Lower leg skin (tissue), 4 donors: ENCODE measurements around the gene STARD10. TPM values are rescaled to one million over a fixed set of nuclear protein-coding genes. Genes with fewer than 3 reads are reported as not detected.

Experiments
- DNase-seq, 2 donors: peaks; one replicate each; pipeline ENCODE4 v3.0.0-alpha.2; 2019; ENCODE audit warnings: low spot score in 2 of 2
- H3K4me3 ChIP-seq: fragments of 200-600 bp; sonication (generic); 2 replicates; pipeline ENCODE4 v1.5.1; 2017; ENCODE audit warnings: mild to moderate bottlenecking, low read depth; ENCODE audit not compliant: poor library complexity, severe bottlenecking
- CTCF ChIP-seq, 3 donors: fragments of 450-650 bp; IDR thresholded peaks; one replicate each; pipeline ENCODE4 v1.5.1; 2016; ENCODE audit warnings: antibody characterized with exemption in 3 of 3, mild to moderate bottlenecking in 3 of 3, moderate library complexity in 2 of 3
- POLR2A ChIP-seq, 2 donors: fragments of 450-650 bp; IDR thresholded peaks; one replicate each; pipeline ENCODE4 v1.6.1; 2016 to 2017; ENCODE audit warnings: antibody characterized with exemption in 2 of 2, mild to moderate bottlenecking in 1 of 2, moderate library complexity in 1 of 2
- WGBS, 2 donors: methylation state at CpG; one replicate each; pipeline ENCODE4 v1.1.5; 2018; 5-methylcytosine and 5-hydroxymethylcytosine counted together
- intact Hi-C: fragments of 100-400 bp; cut with DNase I; formaldehyde crosslinking; loops from one replicate; pipeline ENCODE4 v1.15.0; 2023; ENCODE audit warnings: low total_unique reads
- total RNA-seq, 4 donors: library from RNA; depleted of rRNA; stranded (reverse); fragments of >200 nt; gene quantifications; one replicate each; pipeline ENCODE4 v1.1.0, GENCODE V29; 2016

Gene STARD10
- total RNA-seq, 4 donors from 2014 or later: 90.3 to 119 (median 110) TPM

GRCh38 chr11:72750086-72750485 lies 43.8 kb downstream of the STARD10 start:
- no peak for TF ChIP-seq CTCF (IDR thresholded peaks at IDR 0.05)
- TF ChIP-seq POLR2A (IDR thresholded peaks at IDR 0.05): no peak
- no peak overlapping the region for H3K4me3 ChIP-seq
- WGBS, 2 donors: 84 to 89% methylated on average over 9 of the region's 9 CpGs
- no peak for DNase-seq
- intact Hi-C loops: no loop called here

- intact Hi-C loops: no loop called here
- 96 to 100% methylated on average over 6 of the region's 6 CpGs for WGBS, 2 donors
- no peak overlapping the region for H3K4me3 ChIP-seq
- no peak for DNase-seq
- no peak for TF ChIP-seq POLR2A (IDR thresholded peaks at IDR 0.05)
- no peak for TF ChIP-seq CTCF (IDR thresholded peaks at IDR 0.05)
These were observed 46.5 kb downstream of the STARD10 start for GRCh38 chr11:72747289-72747855.

- intact Hi-C loops: no loop called here
- no peak for DNase-seq
- WGBS, 2 donors: 73 to 91% methylated on average over 2 to 3 of the region's 3 CpGs
- TF ChIP-seq CTCF (IDR thresholded peaks at IDR 0.05): no peak
- TF ChIP-seq POLR2A (IDR thresholded peaks at IDR 0.05): no peak
- H3K4me3 ChIP-seq: no peak overlapping the region
These were observed 47.0 kb downstream of the STARD10 start for GRCh38 chr11:72746821-72747220.

GRCh38 chr11:72745925-72746550 lies 47.8 kb downstream of the STARD10 start:
- DNase-seq: no peak
- 69 to 81% methylated on average over 9 to 11 of the region's 11 CpGs for WGBS, 2 donors
- H3K4me3 ChIP-seq: no peak overlapping the region
- TF ChIP-seq CTCF (IDR thresholded peaks at IDR 0.05) (no peak), POLR2A (IDR thresholded peaks at IDR 0.05) (no peak)
- intact Hi-C loops: no loop called here

GRCh38 chr11:72745511-72745910 lies 48.3 kb downstream of the STARD10 start:
- WGBS, 2 donors: 78 to 79% methylated on average over 5 of the region's 5 CpGs
- DNase-seq: no peak
- H3K4me3 ChIP-seq: no peak overlapping the region
- TF ChIP-seq POLR2A (IDR thresholded peaks at IDR 0.05) (no peak), CTCF (IDR thresholded peaks at IDR 0.05) (no peak)
- intact Hi-C loops: no loop called here

GRCh38 chr11:72744474-72744873 lies 49.4 kb downstream of the STARD10 start:
- H3K4me3 ChIP-seq: no peak overlapping the region
- 44 to 51% methylated on average over 6 of the region's 6 CpGs for WGBS, 2 donors
- DNase-seq: no peak
- no peak for TF ChIP-seq CTCF (IDR thresholded peaks at IDR 0.05)
- no peak for TF ChIP-seq POLR2A (IDR thresholded peaks at IDR 0.05)
- intact Hi-C loops: no loop called here
